Measurements from ENCODE around the gene DPYSL4. TPM values are rescaled to one million over a fixed set of nuclear protein-coding genes. Genes with fewer than 3 reads are reported as not detected.
"Not testable (repeated sequence)": the region's sequence is repeated elsewhere in the genome, so short reads cannot be mapped to it uniquely, and the experiment has no call there.

Gene DPYSL4
- total and polyA plus RNA-seq, 2 donors = 1.5 to 1.7 TPM

DNA sequence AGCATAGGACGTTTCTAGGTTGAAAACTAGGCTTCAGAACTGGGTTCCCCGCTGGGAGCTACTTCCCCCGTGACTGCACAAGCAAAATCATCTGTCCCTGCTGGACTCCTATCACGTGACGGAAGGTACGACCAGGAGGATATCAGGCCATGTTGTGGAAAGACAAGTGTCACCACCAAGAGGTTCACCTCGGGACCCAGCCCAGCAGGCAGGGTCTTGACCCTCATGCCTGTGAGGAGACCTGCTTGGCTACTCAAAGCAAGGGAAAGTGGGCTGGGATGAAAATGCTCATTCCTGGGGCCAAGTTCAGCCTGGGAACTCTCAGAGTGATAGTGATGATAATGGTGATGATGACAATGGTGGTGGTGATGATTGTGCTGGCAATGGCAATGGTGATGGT is 32.3 kb upstream of the DPYSL4 start:
- 78% methylated on average over 7 of the region's 7 CpGs for WGBS
- Histone ChIP-seq H3K4me1 (ENCODE audit: insufficient read depth) (no peaks in the 10 kb centered on the region), H3K4me3 (ENCODE audit: low read depth, low read length) (no peak overlapping the region), H3K27ac (ENCODE audit: low read depth) (no peak overlapping the region), H3K36me3 (ENCODE audit: insufficient read depth) (no peaks in the 10 kb centered on the region)
- DNase-seq (ENCODE audit: extremely low spot score) = no peak

DNA sequence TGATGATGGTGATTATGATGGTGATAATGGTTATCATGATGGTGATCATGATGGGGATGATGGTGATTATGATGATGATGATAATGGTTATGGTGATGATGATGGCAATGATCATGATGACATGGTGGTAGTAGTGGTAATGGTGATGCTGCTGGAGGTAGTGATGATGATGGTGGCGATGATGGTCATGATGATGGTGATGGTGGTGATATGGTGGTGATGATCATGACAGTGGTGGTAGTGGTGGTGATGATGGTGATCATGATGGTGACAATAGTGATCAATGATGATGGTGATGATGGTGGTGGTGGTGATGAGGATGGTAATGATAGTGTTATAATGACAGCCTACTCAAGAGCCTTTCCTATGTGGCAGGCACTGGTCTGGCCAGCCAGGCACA is 31.8 kb upstream of the DPYSL4 start:
- WGBS = 98% methylated on average over 1 of the region's 1 CpG
- no peak for DNase-seq (ENCODE audit: extremely low spot score)
- H3K4me3 ChIP-seq (ENCODE audit: low read depth, low read length) = no peak overlapping the region
- H3K36me3 ChIP-seq (ENCODE audit: insufficient read depth) = no peaks in the 10 kb centered on the region
- H3K27ac ChIP-seq (ENCODE audit: low read depth) = no peak overlapping the region
- H3K4me1 ChIP-seq (ENCODE audit: insufficient read depth) = no peaks in the 10 kb centered on the region

DNA sequence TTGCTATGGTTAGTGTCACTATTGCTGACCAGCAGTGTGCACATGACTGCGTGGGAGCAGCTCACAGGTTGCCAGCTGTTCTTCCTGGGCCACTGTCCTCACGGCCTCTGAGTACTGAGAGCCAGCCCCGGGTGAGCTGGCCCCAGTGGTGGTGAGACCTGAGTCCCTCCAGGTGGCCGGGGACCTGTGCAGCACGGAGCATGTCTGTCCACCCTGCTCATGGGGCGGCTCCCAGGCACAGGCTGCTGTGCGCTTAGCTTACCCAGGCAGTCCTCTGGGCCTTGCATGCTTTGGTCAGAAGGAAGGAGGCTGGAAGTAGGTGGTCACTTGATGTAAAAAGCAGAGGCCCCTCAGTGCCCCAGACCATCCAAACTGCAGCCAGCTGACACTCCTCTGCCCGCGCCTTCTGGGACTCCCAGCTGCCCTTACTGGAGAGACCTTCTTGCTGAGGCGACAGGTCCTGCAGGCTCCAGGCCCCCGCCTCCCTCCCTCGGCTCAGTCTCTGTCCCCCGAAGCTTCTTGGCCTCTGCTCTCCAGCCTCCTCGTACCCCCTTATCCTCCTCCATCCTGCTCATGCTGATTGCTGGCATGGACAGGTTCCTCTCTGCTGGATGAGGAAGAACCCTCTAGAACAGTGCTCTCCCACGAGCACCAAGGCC is 30.9 kb upstream of the DPYSL4 start:
- WGBS = 79% methylated on average over 15 of the region's 15 CpGs
- no peaks in the 10 kb centered on the region for H3K36me3 ChIP-seq (ENCODE audit: insufficient read depth)

DNA sequence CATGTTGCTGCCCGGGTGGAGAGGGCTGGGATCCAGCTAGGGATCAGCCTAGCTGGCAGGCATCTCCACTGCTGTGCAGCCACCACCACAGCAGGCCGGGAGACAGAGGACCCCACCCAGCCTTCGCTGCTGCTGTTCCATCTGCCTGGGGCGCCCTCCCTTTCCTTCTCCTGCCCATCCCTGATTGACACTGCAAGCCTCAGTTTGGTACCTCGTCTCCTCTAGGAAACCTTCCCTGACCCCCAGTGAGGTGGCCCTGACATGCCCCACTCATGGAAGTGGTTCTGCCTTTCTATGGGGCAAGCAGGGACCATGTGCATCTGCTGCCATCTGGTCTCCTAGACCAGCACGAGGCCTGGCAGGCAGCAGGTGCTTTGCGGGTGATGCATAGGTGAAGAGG is 30.4 kb upstream of the DPYSL4 start:
- 83% methylated on average over 7 of the region's 7 CpGs for WGBS
- Histone ChIP-seq H3K36me3 (ENCODE audit: insufficient read depth) (no peaks in the 10 kb centered on the region), H3K4me3 (ENCODE audit: low read depth, low read length) (no peak overlapping the region), H3K4me1 (ENCODE audit: insufficient read depth) (no peaks in the 10 kb centered on the region), H3K27ac (ENCODE audit: low read depth) (no peak overlapping the region)
- DNase-seq (ENCODE audit: extremely low spot score) = no peak

More for the DNA sequence above, 30.9 kb upstream of the DPYSL4 start:
- H3K27ac ChIP-seq (ENCODE audit: low read depth) = no peak overlapping the region
- no peak for DNase-seq (ENCODE audit: extremely low spot score)
- no peaks in the 10 kb centered on the region for H3K4me1 ChIP-seq (ENCODE audit: insufficient read depth)
- H3K4me3 ChIP-seq (ENCODE audit: low read depth, low read length) = no peak overlapping the region

DNA sequence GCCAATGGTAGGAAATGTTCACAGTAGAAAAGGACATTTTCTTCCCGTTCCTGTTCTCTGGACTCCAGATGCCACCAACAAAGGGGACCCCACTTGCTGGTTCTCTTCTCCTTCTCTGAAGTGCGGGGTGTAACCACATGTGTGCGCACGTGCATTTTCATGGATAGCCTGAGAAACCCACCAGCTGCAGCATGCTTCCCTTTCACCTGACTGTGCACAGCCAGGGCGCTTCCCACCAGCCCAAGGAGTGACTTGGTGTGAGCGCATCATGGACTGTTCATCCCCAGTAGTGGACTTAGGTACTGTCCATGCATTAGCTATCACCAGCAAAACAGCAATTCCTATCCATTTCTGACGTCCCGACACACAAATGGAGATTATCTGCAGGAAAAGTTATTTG is 29.6 kb upstream of the DPYSL4 start:
- H3K4me3 ChIP-seq (ENCODE audit: low read depth, low read length) = no peak overlapping the region
- no peaks in the 10 kb centered on the region for H3K36me3 ChIP-seq (ENCODE audit: insufficient read depth)
- 87% methylated on average over 8 of the region's 8 CpGs for WGBS
- no peak for DNase-seq (ENCODE audit: extremely low spot score)
- no peaks in the 10 kb centered on the region for H3K4me1 ChIP-seq (ENCODE audit: insufficient read depth)
- H3K27ac ChIP-seq (ENCODE audit: low read depth) = no peak overlapping the region

DNA sequence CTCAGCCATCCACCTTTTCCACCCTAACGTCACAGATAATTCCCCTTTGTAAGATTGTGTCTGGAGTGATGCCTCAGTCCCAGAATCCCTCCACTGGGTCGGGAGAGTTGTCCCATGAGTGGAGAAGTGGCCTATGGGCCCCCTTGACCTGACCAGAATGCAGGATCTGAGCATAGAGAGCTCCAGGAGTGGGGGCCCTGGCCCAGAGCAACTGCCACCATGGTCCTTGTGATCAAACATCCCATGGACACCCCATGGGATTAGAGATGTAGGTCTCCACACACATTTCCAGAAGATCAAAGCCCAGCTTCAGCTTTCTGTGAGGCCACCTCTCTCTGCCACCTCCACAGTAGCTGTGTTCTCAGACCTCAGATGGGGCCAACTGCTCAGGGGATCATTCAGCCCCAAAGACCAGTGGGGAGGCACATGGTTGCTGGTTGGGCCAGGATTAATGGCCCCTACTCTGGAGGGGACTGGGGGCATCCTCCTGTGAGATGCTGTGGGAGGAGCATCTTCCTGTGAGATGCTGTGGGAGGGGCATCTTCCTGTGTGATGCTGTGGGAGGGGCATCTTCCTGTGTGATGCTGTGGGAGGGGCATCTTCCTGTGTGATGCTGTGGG is 28.5 kb upstream of the DPYSL4 start:
- Histone ChIP-seq H3K27ac (ENCODE audit: low read depth) (no peak overlapping the region), H3K36me3 (ENCODE audit: insufficient read depth) (no peaks in the 10 kb centered on the region), H3K4me1 (ENCODE audit: insufficient read depth) (no peaks in the 10 kb centered on the region), H3K4me3 (ENCODE audit: low read depth, low read length) (no peak overlapping the region)
- DNase-seq (ENCODE audit: extremely low spot score) = no peak
- 49% methylated on average over 2 of the region's 2 CpGs for WGBS

DNA sequence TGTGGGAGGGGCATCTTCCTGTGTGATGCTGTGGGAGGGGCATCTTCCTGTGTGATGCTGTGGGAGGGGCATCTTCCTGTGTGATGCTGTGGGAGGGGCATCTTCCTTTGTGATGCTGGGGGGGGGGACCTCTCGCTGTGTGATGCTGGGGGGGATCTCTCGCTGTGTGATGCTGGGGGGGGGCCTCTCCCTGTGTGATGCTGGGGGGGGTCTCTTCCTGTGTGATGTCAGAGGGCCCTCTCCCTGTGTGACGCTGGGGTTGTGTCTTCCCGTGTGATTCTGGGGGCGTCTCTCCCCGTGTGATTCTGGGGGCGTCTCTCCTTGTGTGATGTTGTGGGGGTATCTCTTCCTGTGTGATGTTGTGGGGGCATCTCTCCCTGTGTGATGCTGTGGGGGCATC is 27.9 kb upstream of the DPYSL4 start:
- no peaks in the 10 kb centered on the region for H3K4me1 ChIP-seq (ENCODE audit: insufficient read depth)
- no peaks in the 10 kb centered on the region for H3K36me3 ChIP-seq (ENCODE audit: insufficient read depth)
- WGBS = 90% methylated on average over 7 of the region's 7 CpGs
- H3K4me3 ChIP-seq (ENCODE audit: low read depth, low read length) = no peak overlapping the region
- no peak for DNase-seq (ENCODE audit: extremely low spot score)
- H3K27ac ChIP-seq (ENCODE audit: low read depth) = no peak overlapping the region

DNA sequence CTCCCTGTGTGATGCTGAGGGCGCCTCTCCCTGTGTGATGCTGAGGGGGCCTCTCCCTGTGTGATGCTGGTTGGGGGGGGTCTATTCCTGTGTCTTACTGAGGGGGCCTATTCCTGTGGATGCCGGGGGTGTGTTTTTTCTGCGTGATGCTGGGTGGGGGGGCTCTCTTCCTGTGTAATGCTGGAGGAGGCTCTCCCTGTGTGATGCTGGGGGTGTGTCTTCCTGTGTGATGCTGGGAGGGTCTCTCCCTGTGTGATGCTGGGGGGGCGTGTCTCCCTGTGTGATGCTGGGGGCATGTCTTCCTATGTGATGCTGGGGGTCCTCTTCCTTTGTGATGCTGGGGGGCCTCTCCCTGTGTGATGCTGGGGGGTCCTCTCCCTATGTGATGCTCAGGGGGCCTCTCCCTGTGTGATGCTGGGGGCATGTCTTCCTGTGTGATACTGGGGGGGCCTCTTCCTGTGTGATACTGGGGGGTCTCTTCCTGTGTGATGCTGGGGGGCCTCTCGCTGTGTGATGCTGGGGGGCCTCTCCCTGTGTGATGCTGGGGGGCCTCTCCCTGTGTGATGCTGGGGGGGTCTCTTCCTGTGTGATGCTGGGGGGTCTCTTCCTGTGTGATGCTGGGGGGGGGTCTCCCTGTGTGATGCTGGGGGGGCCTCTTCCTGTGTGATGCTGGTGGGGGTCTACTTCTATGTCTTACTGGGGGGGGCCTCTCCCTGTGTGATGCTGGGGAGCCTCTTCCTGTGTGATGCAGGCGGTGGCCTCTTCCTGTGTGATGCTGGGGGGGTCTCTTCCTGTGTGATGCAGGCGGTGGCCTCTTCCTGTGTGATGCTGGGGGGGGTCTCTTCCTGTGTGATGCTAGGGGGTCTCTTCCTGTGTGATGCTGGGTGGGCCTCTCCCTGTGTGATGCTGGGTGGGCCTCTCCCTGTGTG is 27.2 kb upstream of the DPYSL4 start:
- 77% methylated on average over 6 of the region's 7 CpGs for WGBS
- not testable (repeated sequence) for H3K4me1 ChIP-seq (ENCODE audit: insufficient read depth); H3K27ac ChIP-seq (ENCODE audit: low read depth); DNase-seq (ENCODE audit: extremely low spot score); H3K4me3 ChIP-seq (ENCODE audit: low read depth, low read length); H3K36me3 ChIP-seq (ENCODE audit: insufficient read depth)

DNA sequence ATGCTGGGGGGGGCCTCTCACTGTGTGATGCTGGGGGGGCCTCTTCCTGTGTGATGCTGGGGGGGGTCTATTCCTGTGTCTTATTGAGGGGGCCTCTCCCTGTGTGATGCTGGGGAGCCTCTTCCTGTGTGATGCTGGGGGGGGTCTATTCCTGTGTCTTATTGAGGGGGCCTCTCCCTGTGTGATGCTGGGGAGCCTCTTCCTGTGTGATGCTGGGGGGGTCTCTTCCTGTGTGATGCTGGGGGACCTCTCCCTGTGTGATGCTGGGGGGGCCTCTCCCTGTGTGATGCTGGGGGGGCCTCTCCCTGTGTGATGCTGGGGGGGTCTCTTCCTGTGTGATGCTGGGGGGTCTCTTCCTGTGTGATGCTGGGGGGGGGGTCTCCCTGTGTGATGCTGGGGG is 26.5 kb upstream of the DPYSL4 start:
- not testable (repeated sequence) for H3K4me1 ChIP-seq (ENCODE audit: insufficient read depth); DNase-seq (ENCODE audit: extremely low spot score); H3K4me3 ChIP-seq (ENCODE audit: low read depth, low read length); H3K36me3 ChIP-seq (ENCODE audit: insufficient read depth); H3K27ac ChIP-seq (ENCODE audit: low read depth)

DNA sequence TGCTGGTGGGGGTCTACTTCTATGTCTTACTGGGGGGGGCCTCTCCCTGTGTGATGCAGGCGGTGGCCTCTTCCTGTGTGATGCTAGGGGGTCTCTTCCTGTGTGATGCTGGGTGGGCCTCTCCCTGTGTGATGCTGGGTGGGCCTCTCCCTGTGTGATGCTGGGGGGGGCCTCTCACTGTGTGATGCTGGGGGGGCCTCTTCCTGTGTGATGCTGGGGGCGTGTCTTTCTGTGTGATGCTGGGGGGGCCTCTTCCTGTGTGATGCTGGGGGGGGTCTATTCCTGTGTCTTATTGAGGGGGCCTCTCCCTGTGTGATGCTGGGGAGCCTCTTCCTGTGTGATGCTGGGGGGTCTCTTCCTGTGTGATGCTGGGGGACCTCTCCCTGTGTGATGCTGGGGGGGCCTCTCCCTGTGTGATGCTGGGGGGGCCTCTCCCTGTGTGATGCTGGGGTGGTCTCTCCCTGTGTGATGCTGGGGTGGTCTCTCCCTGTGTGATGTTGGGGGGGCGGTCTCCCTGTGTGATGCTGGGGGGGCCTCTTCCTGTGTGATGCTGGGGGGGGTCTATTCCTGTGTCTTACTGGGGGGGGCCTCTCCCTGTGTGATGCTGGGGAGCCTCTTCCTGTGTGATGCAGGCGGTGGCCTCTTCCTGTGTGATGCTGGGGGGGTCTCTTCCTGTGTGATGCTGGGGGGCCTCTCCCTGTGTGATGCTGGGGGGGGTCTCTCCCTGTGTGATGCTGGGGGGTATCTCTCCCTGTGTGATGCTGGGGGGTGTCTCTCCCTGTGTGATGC is 25.7 kb upstream of the DPYSL4 start:
- H3K4me3 ChIP-seq (ENCODE audit: low read depth, low read length); H3K4me1 ChIP-seq (ENCODE audit: insufficient read depth); DNase-seq (ENCODE audit: extremely low spot score); H3K36me3 ChIP-seq (ENCODE audit: insufficient read depth); H3K27ac ChIP-seq (ENCODE audit: low read depth): not testable (repeated sequence)
- 86% methylated on average over 2 of the region's 4 CpGs for WGBS

DNA sequence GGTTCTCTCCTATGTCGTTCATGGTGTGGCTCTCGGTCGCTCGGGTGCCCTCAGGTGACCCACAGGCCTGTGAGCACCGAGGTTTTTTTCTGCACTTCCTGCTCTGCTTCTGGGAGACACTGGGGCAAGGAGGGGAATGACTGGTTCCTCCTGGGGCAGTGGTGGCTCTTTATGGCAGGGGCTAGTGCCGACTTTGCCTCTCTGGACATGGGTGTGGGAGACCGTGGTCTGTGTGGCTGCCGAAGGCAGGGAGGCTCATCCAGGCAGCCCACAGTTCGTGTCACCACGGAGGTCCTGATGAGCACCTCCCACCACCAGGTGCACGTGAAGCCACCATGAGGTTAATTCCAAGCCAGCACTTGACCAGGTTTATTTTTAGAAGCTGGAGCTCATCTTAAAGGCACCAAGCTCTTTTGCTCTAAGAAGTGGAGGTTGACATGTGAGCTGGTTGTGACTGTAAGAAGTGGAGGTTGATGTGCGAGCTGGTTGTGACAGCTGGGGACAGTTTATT is 24.7 kb upstream of the DPYSL4 start:
- no peak overlapping the region for H3K27ac ChIP-seq (ENCODE audit: low read depth)
- no peak overlapping the region for H3K4me3 ChIP-seq (ENCODE audit: low read depth, low read length)
- 47% methylated on average over 12 of the region's 12 CpGs for WGBS
- no peaks in the 10 kb centered on the region for H3K4me1 ChIP-seq (ENCODE audit: insufficient read depth)
- DNase-seq (ENCODE audit: extremely low spot score) = no peak
- H3K36me3 ChIP-seq (ENCODE audit: insufficient read depth) = no peaks in the 10 kb centered on the region

DNA sequence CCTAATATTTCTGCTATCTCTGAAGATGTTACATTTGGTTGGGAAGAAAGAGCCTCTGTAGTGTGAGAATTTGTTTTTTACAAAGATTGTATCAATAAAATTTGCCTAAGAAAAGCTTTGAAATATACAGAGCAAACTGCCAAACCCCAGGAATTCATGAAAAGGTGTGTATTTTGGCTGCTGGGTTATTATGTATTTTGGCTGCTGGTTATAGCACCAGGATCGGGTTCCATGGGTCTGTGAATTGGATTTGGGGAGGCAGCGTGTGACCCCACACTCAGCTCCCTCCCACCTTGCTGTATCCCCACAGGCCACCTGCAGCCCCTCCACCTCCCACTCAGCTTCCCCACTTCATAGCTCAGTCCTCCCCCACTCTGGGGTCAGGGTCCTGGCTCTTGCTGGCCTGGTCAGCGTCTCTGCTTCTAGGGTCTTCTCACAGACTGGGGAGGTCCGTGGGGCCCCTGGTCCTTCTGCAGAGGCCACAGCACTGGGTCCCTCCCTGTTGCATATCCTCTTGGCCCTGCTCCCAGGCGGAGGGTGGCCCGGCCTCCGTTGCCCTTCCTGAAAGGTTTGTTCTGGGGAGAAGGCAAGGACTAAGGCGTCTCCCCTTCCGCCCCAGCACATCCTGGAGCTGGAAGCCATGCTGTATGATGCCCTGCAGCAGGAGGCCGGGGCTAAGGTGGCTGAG is 24.0 kb upstream of the DPYSL4 start:
- H3K27ac ChIP-seq (ENCODE audit: low read depth) = no peak overlapping the region
- WGBS = 55% methylated on average over 10 of the region's 10 CpGs
- DNase-seq (ENCODE audit: extremely low spot score) = no peak
- no peak overlapping the region for H3K4me3 ChIP-seq (ENCODE audit: low read depth, low read length)
- no peaks in the 10 kb centered on the region for H3K36me3 ChIP-seq (ENCODE audit: insufficient read depth)
- no peaks in the 10 kb centered on the region for H3K4me1 ChIP-seq (ENCODE audit: insufficient read depth)

DNA sequence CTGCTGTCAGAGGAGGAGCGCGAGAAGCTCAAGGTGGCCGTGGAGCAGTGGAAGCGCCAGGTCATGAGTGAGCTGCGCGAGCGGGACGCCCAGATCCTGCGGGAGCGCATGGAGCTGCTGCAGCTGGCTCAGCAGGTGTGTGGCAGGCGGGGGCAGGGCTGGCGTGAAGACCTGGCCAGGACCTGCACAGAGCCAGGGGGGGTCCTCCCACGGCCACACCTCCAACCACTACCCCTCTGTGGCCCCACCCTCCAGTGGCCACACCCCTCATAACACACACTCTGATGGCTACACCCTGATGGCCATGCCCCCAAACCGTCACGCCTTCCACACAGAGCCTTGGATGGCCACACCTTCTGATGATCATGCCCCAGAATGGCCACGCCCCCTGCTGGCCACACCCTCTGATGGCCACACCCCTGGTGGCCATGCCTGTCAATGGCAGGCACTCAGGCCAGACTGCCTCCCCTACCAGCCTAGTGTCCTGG is 23.4 kb upstream of the DPYSL4 start:
- Histone ChIP-seq H3K4me1 (ENCODE audit: insufficient read depth) (no peaks in the 10 kb centered on the region), H3K4me3 (ENCODE audit: low read depth, low read length) (no peak overlapping the region), H3K27ac (ENCODE audit: low read depth) (no peak overlapping the region), H3K36me3 (ENCODE audit: insufficient read depth) (no peaks in the 10 kb centered on the region)
- WGBS = 56% methylated on average over 16 of the region's 16 CpGs
- no peak for DNase-seq (ENCODE audit: extremely low spot score)
